Gastrocnemius medialis (tissue), 4 donors: Measurements from ENCODE around the gene LPCAT1. TPM values are rescaled to one million over a fixed set of nuclear protein-coding genes. Genes with fewer than 3 reads are reported as not detected.
A peak's percentile ranks its signal among the peaks of the same experiment; 100 is the strongest.

Source experiments
- ATAC-seq, 2 donors: fragments of 150-250 bp; one replicate each; pipeline ENCODE4 v1.9.1; 2016
- DNase-seq, 2 donors: peaks; one replicate each; pipeline ENCODE4 v3.0.0-alpha.2; 2019
- H3K27ac ChIP-seq, 4 donors: fragments of 200-600 bp; sonication (generic); 1 replicate in 1 of 4; 2 replicates in 3 of 4; pipeline ENCODE4 v1.5.1; 2016 to 2018; ENCODE audit warnings: mild to moderate bottlenecking in 2 of 4, moderate library complexity in 1 of 4
- H3K27me3 ChIP-seq, 3 donors: fragments of 200-600 bp; sonication (generic) in 2 of 3; 1 replicate in 1 of 3; 2 replicates in 2 of 3; pipeline versions ENCODE4 v1.5.1 to v1.6.0; 2016 to 2019; ENCODE audit warnings: mild to moderate bottlenecking in 1 of 3, moderate library complexity in 1 of 3
- H3K36me3 ChIP-seq, 2 donors: fragments of 200-600 bp; sonication (generic) in 1 of 2; one replicate each; pipeline ENCODE4 v1.5.1; 2017 to 2018
- H3K4me1 ChIP-seq, 2 donors: fragments of 200-600 bp; sonication (generic) in 1 of 2; one replicate each; pipeline ENCODE4 v1.5.1; 2016 to 2017; ENCODE audit warnings: mild to moderate bottlenecking in 2 of 2
- H3K4me3 ChIP-seq, 4 donors: fragments of 200-600 bp; sonication (generic) in 3 of 4; 1 replicate in 1 of 4; 2 replicates in 3 of 4; pipeline ENCODE4 v1.5.1; 2016 to 2019; ENCODE audit warnings: mild to moderate bottlenecking in 2 of 4
- H3K9me3 ChIP-seq, 3 donors: fragments of 200-600 bp; sonication (generic) in 2 of 3; 1 replicate in 1 of 3; 2 replicates in 2 of 3; pipeline ENCODE4 v1.5.1; 2016 to 2019
- CTCF ChIP-seq, 5 experiments: fragments of 450-650 bp in 3 of 5; fragments of 200-600 bp in 2 of 5; sonication (generic) in 2 of 5; IDR thresholded peaks in 4 of 5; conservative IDR thresholded peaks in 1 of 5; 1 replicate in 4 of 5; 2 replicates in 1 of 5; pipeline ENCODE4 v1.5.1; 2016 to 2019; ENCODE audit warnings: antibody characterized with exemption in 5 of 5, mild to moderate bottlenecking in 3 of 5, moderate library complexity in 3 of 5
- POLR2A ChIP-seq, 2 donors: fragments of 450-650 bp; IDR thresholded peaks; one replicate each; pipeline ENCODE4 v1.6.1; 2017; ENCODE audit warnings: antibody characterized with exemption in 2 of 2, mild to moderate bottlenecking in 2 of 2, moderate library complexity in 2 of 2
- in situ Hi-C, 4 donors: fragments of 200-750 bp; cut with MboI; loops; one replicate each; pipeline versions ENCODE4 v1.15.0 to v1.8.0; 2017; ENCODE audit warnings: low sequenced_read_pairs in 4 of 4
- intact Hi-C: fragments of 100-400 bp; cut with DNase I; formaldehyde crosslinking; loops from one replicate; pipeline ENCODE4 v1.15.1; 2023; ENCODE audit warnings: low total_unique reads
- total RNA-seq, 4 donors: library from RNA; depleted of rRNA; stranded (reverse); fragments of >200 nt; gene quantifications; one replicate each; pipeline versions ENCODE4 v1.1.0 to v1.2.3, GENCODE V29; 2016

Gene LPCAT1
- total RNA-seq, 4 donors from 2014 or later = 1.4 to 9.2 (median 4.2) TPM

GRCh38 chr5:1553539-1554409, 30.0 kb upstream of the LPCAT1 start:
- in situ Hi-C loops = no loop called here
- peaks cover 5 to 13% (median 12%) of the 10 kb centered on the region in 3 donors for H3K27me3 ChIP-seq

GRCh38 chr5:1552521-1553255, 28.9 kb upstream of the LPCAT1 start:
- no peaks in the 10 kb centered on the region for H3K36me3 ChIP-seq
- DNase-seq (no peak), ATAC-seq (peak in 1 of 2 donors; percentile 65)
- H3K4me1 ChIP-seq = peaks cover 0 to 11% of the 10 kb centered on the region in 2 donors
- intact Hi-C loops = no loop called here
- TF ChIP-seq POLR2A (IDR thresholded peaks at IDR 0.05) = no peak
- no peak for TF ChIP-seq CTCF (IDR thresholded peaks at IDR 0.05 in 4 of 5, conservative IDR thresholded peaks at IDR 0.05 in 1 of 5)
- no peak overlapping the region for H3K27ac ChIP-seq
- no peaks in the 10 kb centered on the region for H3K9me3 ChIP-seq
- peaks cover 5 to 15% (median 12%) of the 10 kb centered on the region in 3 donors for H3K27me3 ChIP-seq
- peak overlapping the region; percentile 12 to 54 (median 35) for H3K4me3 ChIP-seq
- in situ Hi-C loops = no loop called here

More at GRCh38 chr5:1553539-1554409, 30.0 kb upstream of the LPCAT1 start:
- no peak overlapping the region for H3K4me3 ChIP-seq
- no peak for DNase-seq
- no peak for ATAC-seq
- H3K4me1 ChIP-seq = peaks cover 0 to 11% of the 10 kb centered on the region in 2 donors
- no peaks in the 10 kb centered on the region for H3K36me3 ChIP-seq
- H3K27ac ChIP-seq = no peak overlapping the region
- H3K9me3 ChIP-seq = no peaks in the 10 kb centered on the region
- intact Hi-C loops = no loop called here
- no peak for TF ChIP-seq CTCF (IDR thresholded peaks at IDR 0.05 in 4 of 5, conservative IDR thresholded peaks at IDR 0.05 in 1 of 5)
- TF ChIP-seq POLR2A (IDR thresholded peaks at IDR 0.05) = no peak

- Histone ChIP-seq H3K9me3 (no peaks in the 10 kb centered on the region), H3K36me3 (no peaks in the 10 kb centered on the region), H3K4me3 (peak overlapping the region; percentile 1 to 54 (median 25)), H3K4me1 (peaks cover 0 to 11% of the 10 kb centered on the region in 2 donors), H3K27me3 (peaks cover 5 to 15% (median 12%) of the 10 kb centered on the region in 3 donors), H3K27ac (no peak overlapping the region)
- TF ChIP-seq CTCF (IDR thresholded peaks at IDR 0.05 in 4 of 5, conservative IDR thresholded peaks at IDR 0.05 in 1 of 5) (no peak), POLR2A (IDR thresholded peaks at IDR 0.05) (no peak)
- in situ Hi-C loops = no loop called here
- no peak for DNase-seq
- no peak for ATAC-seq
- intact Hi-C loops = no loop called here
Observed at GRCh38 chr5:1551426-1552301, 27.9 kb upstream of the LPCAT1 start.

- H3K36me3 ChIP-seq = no peaks in the 10 kb centered on the region
- peaks cover 0 to 11% of the 10 kb centered on the region in 2 donors for H3K4me1 ChIP-seq
- no peak overlapping the region for H3K27ac ChIP-seq
- ATAC-seq (no peak), DNase-seq (no peak)
- TF ChIP-seq POLR2A (IDR thresholded peaks at IDR 0.05) (no peak), CTCF (IDR thresholded peaks at IDR 0.05 in 4 of 5, conservative IDR thresholded peaks at IDR 0.05 in 1 of 5) (no peak)
- peaks cover 5 to 15% (median 12%) of the 10 kb centered on the region in 3 donors for H3K27me3 ChIP-seq
- in situ Hi-C loops (no loop called here), intact Hi-C loops (no loop called here)
- no peak overlapping the region for H3K4me3 ChIP-seq
- H3K9me3 ChIP-seq = no peaks in the 10 kb centered on the region
Observed at GRCh38 chr5:1550287-1551076, 26.7 kb upstream of the LPCAT1 start.
